PC-9 (cell line): ENCODE measurements around the gene SH3BP4. TPM values are rescaled to one million over a fixed set of nuclear protein-coding genes. Genes with fewer than 3 reads are reported as not detected.

Source experiments
- BruUV-seq: library from RNA; stranded (reverse); fragments of 400-500 nt; replicated peaks from 2 replicates; lab custom pipeline; 2021; lab: Mats Ljungman, UMichigan
- CTCF ChIA-PET: fragments of 300-600 bp; sonication (Branson Sonifier 250); formaldehyde crosslinking; loops from one replicate; lab custom pipeline; 2022; ENCODE audit warnings: antibody characterized with exemption; lab: Charles Lee
- POLR2A ChIA-PET: fragments of 300-600 bp; sonication (Branson Sonifier 250); formaldehyde crosslinking; loops from one replicate; lab custom pipeline; 2022; ENCODE audit warnings: antibody characterized with exemption; ENCODE audit not compliant: unreplicated experiment; lab: Charles Lee
- DNase-seq, 2 experiments: peaks; one replicate each; pipeline versions ENCODE4 v3.0.0 to v3.0.0-alpha.2; 2015 to 2022; ENCODE audit warnings: mixed read lengths in 1 of 2
- H2AFZ ChIP-seq: fragments of 200-600 bp; sonication (generic); 2 replicates; pipeline ENCODE4 v1.8.1; 2017; ENCODE audit warnings: antibody characterized with exemption
- H3F3A ChIP-seq: fragments of 200-600 bp; sonication (generic); 2 replicates; pipeline ENCODE4 v1.8.1; 2017; ENCODE audit warnings: antibody characterized with exemption, mild to moderate bottlenecking, low read depth; ENCODE audit not compliant: insufficient read depth
- H3K27ac ChIP-seq: fragments of 200-600 bp; sonication (generic); 2 replicates; pipeline ENCODE4 v1.6.1; 2016; ENCODE audit warnings: mixed run types
- H3K27me3 ChIP-seq: fragments of 200-600 bp; sonication (generic); 2 replicates; pipeline ENCODE4 v1.6.1; 2016; ENCODE audit warnings: low read depth, mixed run types; ENCODE audit not compliant: insufficient read depth
- H3K36me3 ChIP-seq: fragments of 200-600 bp; sonication (generic); 2 replicates; pipeline ENCODE4 v1.6.1; 2016; ENCODE audit warnings: low read depth, mixed run types
- H3K4me1 ChIP-seq: fragments of 200-600 bp; sonication (generic); replicated peaks from 2 replicates; pipeline ENCODE4 v1.6.1; 2016; ENCODE audit warnings: mixed run types; ENCODE audit not compliant: insufficient read depth
- H3K4me2 ChIP-seq: fragments of 200-600 bp; sonication (generic); 2 replicates; pipeline ENCODE4 v1.6.1; 2017; ENCODE audit warnings: mixed run types
- H3K4me3 ChIP-seq: fragments of 200-600 bp; sonication (generic); 2 replicates; pipeline ENCODE4 v1.6.1; 2016; ENCODE audit warnings: mixed run types
- H3K79me2 ChIP-seq: fragments of 200-600 bp; sonication (generic); 2 replicates; pipeline ENCODE4 v1.6.1; 2017; ENCODE audit warnings: low read depth, mixed run types
- H3K9me2 ChIP-seq: fragments of 200-600 bp; sonication (generic); 2 replicates; pipeline ENCODE4 v1.8.1; 2017; ENCODE audit warnings: mild to moderate bottlenecking; ENCODE audit not compliant: insufficient read depth
- H3K9me3 ChIP-seq: fragments of 200-600 bp; sonication (generic); 2 replicates; pipeline ENCODE4 v1.8.1; 2016; ENCODE audit warnings: low read depth; ENCODE audit not compliant: insufficient read depth
- H4K20me1 ChIP-seq: fragments of 200-600 bp; sonication (generic); 2 replicates; pipeline ENCODE4 v1.8.1; 2017; ENCODE audit not compliant: insufficient read depth
- EZH2 ChIP-seq: fragments of 200-600 bp; sonication (generic); IDR thresholded peaks from 2 replicates; pipeline ENCODE4 v1.8.0; 2017; ENCODE audit warnings: antibody characterized with exemption, low read depth
- intact Hi-C: fragments of 100-400 bp; cut with micrococcal nuclease; formaldehyde crosslinking; loops from one replicate; pipeline ENCODE4 v1.10.0; 2022; ENCODE audit not compliant: unreplicated experiment
- total RNA-seq: library from RNA; stranded (reverse); gene quantifications from 2 replicates; pipeline ENCODE4 v1.2.3, GENCODE V29; 2021
- TF ChIP-seq, protein P1 (sequence below): fragments of 200-600 bp; sonication (generic); conservative IDR thresholded peaks from 2 replicates; pipeline ENCODE4 v1.6.1; 2017; ENCODE audit warnings: mixed run types, antibody characterized with exemption, mild to moderate bottlenecking, moderate library complexity

Gene SH3BP4
- total RNA-seq, 1 experiment from 2014 or later, result 131 TPM

- Histone ChIP-seq H3K4me3 (no peak overlapping the region), H3K4me2 (no peak overlapping the region), H3K79me2 (peaks cover 58% of the 10 kb centered on the region), H4K20me1 (peaks cover 28% of the 10 kb centered on the region; the same call in 1 of the 2 replicates), H3K36me3 (peaks cover 80% of the 10 kb centered on the region), H3K9me2 (no peaks in the 10 kb centered on the region), H2AFZ (no peak overlapping the region), H3K4me1 (peaks cover 50% of the 10 kb centered on the region), H3K27me3 (no peaks in the 10 kb centered on the region), H3K27ac (0 out of 2 replicates have a peak overlapping the region, but pooled peaks have one; percentile 74), H3K9me3 (no peaks in the 10 kb centered on the region), H3F3A (peaks cover 45% of the 10 kb centered on the region)
- intact Hi-C loops, result loop anchor here (1.0 to 10.0 kb wide), 10 partner anchors 24 to 1077 kb away; no protein-coding TSS in a partner anchor
- no peak for TF ChIP-seq EZH2
- TF ChIP-seq, protein P1, sequence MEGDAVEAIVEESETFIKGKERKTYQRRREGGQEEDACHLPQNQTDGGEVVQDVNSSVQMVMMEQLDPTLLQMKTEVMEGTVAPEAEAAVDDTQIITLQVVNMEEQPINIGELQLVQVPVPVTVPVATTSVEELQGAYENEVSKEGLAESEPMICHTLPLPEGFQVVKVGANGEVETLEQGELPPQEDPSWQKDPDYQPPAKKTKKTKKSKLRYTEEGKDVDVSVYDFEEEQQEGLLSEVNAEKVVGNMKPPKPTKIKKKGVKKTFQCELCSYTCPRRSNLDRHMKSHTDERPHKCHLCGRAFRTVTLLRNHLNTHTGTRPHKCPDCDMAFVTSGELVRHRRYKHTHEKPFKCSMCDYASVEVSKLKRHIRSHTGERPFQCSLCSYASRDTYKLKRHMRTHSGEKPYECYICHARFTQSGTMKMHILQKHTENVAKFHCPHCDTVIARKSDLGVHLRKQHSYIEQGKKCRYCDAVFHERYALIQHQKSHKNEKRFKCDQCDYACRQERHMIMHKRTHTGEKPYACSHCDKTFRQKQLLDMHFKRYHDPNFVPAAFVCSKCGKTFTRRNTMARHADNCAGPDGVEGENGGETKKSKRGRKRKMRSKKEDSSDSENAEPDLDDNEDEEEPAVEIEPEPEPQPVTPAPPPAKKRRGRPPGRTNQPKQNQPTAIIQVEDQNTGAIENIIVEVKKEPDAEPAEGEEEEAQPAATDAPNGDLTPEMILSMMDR, result no peak
- BruUV-seq, result no TSS peak
- no peak for DNase-seq
- POLR2A ChIA-PET, result interaction anchor here (0.5 to 0.7 kb wide), 3 partner anchors 24 to 1353 kb away, joined by 3 to 6 read pairs (median 6); no protein-coding TSS in a partner anchor
- CTCF ChIA-PET, result interaction anchor here (1.0 kb wide), 1 partner anchor 171 kb away, joined by 3 read pairs; no protein-coding TSS in a partner anchor
These were observed 99.8 kb downstream of the SH3BP4 start for GRCh38 chr2:235051436-235052260.

DNA sequence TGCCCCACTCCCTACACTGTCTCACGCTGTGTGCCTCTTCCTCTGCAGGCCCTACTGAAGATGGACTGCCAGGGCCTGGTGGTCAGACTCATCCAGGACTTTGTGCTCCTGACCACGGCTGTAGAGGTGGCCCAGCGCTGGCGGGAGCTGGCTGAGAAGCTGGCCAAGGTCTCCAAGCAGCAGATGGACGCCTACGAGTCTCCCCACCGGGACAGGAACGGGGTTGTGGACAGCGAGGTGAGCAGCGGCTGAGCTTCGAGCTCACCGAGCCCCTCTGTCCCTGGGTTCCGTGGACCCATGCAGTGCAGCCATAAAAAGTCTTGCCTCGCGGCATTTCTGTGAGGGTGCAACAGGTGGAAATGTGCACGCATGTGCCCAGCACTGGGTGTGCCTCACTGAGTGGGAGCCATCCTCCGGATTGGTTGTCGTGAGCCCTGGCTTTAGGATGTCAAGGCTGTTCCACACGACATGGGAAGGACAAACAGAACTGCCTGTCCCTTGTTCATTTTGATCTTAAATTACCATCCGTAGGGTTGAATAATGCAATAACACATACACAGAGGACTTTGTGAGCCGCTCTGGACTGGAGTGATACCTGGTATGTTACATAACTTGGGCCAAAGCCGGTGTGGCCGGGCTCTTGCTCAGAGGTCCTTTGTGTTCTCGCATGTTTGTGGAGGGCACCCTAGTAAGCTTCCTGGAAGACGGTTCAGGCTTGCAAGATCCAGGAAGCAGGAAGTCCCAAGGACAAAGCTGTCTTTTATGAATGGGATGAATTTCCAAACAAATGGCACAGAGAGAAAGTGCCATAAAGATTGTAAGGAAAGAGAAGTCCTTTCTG, 100.9 kb downstream of the SH3BP4 start:
- Histone ChIP-seq H3K27ac (no peak overlapping the region), H2AFZ (no peak overlapping the region), H3K4me1 (peaks cover 39% of the 10 kb centered on the region), H3K27me3 (no peaks in the 10 kb centered on the region), H4K20me1 (peaks cover 19% of the 10 kb centered on the region; the same call in 1 of the 2 replicates), H3K79me2 (peaks cover 47% of the 10 kb centered on the region), H3K9me3 (no peaks in the 10 kb centered on the region), H3K36me3 (peaks cover 73% of the 10 kb centered on the region), H3K4me2 (no peak overlapping the region), H3K4me3 (no peak overlapping the region), H3F3A (peaks cover 41% of the 10 kb centered on the region), H3K9me2 (no peaks in the 10 kb centered on the region)
- no peak for DNase-seq
- no peak for TF ChIP-seq EZH2
- TF ChIP-seq, protein P1, result no peak
- CTCF ChIA-PET, result no interaction called here
- BruUV-seq, result no TSS peak
- intact Hi-C loops, result loop anchor here (5.0 to 10.0 kb wide), 2 partner anchors 360 to 1078 kb away; no protein-coding TSS in a partner anchor
- POLR2A ChIA-PET, result no interaction called here

GRCh38 chr2:235053651-235054050, 101.8 kb downstream of the SH3BP4 start:
- H3K27ac ChIP-seq, result no peak overlapping the region
- CTCF ChIA-PET, result no interaction called here

More at GRCh38 chr2:235053651-235054050, 101.8 kb downstream of the SH3BP4 start:
- TF ChIP-seq, protein P1, result no peak
- no peak for TF ChIP-seq EZH2
- peaks cover 38% of the 10 kb centered on the region for H3K79me2 ChIP-seq
- no peak overlapping the region for H3K4me2 ChIP-seq
- no peaks in the 10 kb centered on the region for H3K9me3 ChIP-seq
- H3F3A ChIP-seq, result peaks cover 33% of the 10 kb centered on the region; the same call in 1 of the 2 replicates
- H3K27me3 ChIP-seq, result no peaks in the 10 kb centered on the region
- DNase-seq, result no peak
- no peaks in the 10 kb centered on the region for H3K9me2 ChIP-seq
- POLR2A ChIA-PET, result interaction anchor here (0.6 kb wide), 1 partner anchor 45 kb away, joined by 4 read pairs; no protein-coding TSS in a partner anchor
- H3K4me1 ChIP-seq, result peaks cover 30% of the 10 kb centered on the region
- H2AFZ ChIP-seq, result no peak overlapping the region
- no TSS peak for BruUV-seq
- peaks cover 16% of the 10 kb centered on the region; the same call in 1 of the 2 replicates for H4K20me1 ChIP-seq
- H3K36me3 ChIP-seq, result peaks cover 65% of the 10 kb centered on the region
- intact Hi-C loops, result loop anchor here (5.0 to 10.0 kb wide), 2 partner anchors 361 to 1079 kb away; no protein-coding TSS in a partner anchor
- no peak overlapping the region for H3K4me3 ChIP-seq
